Activated CD8-positive, alpha-beta memory T cell treated with anti-CD3 and anti-CD28 coated beads, Interleukin-2, amount 50 U/mL, for 1 hour (primary cell): ENCODE data around the gene SPATA17.
"Not testable (repeated sequence)": the region's sequence is repeated elsewhere in the genome, so short reads cannot be mapped to it uniquely, and the experiment has no call there.

Experiments
- DNase-seq: peaks from one replicate; pipeline ENCODE4 v3.0.0-alpha.2; 2020; ENCODE audit errors: extremely low read depth

SPATA17 gene

GRCh38 chr1:217674028-217674729 is 43.0 kb downstream of the SPATA17 start:
- no peak for DNase-seq

GRCh38 chr1:217681806-217682205 is 50.7 kb downstream of the SPATA17 start:
- no peak for DNase-seq

- no peak for DNase-seq
Observed at GRCh38 chr1:217687511-217687910, 56.4 kb downstream of the SPATA17 start.

- not testable (repeated sequence) for DNase-seq
Observed at GRCh38 chr1:217696140-217696539, 65.0 kb downstream of the SPATA17 start.

- no peak for DNase-seq
Observed at GRCh38 chr1:217703326-217703725, 72.2 kb downstream of the SPATA17 start.

GRCh38 chr1:217712925-217713597 is 81.9 kb downstream of the SPATA17 start:
- DNase-seq = no peak

- no peak for DNase-seq
Observed at GRCh38 chr1:217715681-217716080, 84.5 kb downstream of the SPATA17 start.

GRCh38 chr1:217717959-217718358 is 86.8 kb downstream of the SPATA17 start:
- DNase-seq = no peak

- no peak for DNase-seq
Observed at GRCh38 chr1:217718873-217719272, 87.7 kb downstream of the SPATA17 start.

GRCh38 chr1:217721692-217722091 is 90.5 kb downstream of the SPATA17 start:
- no peak for DNase-seq

GRCh38 chr1:217734973-217735372 is 103.8 kb downstream of the SPATA17 start:
- DNase-seq = no peak

- no peak for DNase-seq
Observed at GRCh38 chr1:217747156-217747769, 116.1 kb downstream of the SPATA17 start.

GRCh38 chr1:217769768-217770167 is 138.6 kb downstream of the SPATA17 start:
- no peak for DNase-seq

GRCh38 chr1:217770918-217771317 is 139.8 kb downstream of the SPATA17 start:
- DNase-seq = no peak

- no peak for DNase-seq
Observed at GRCh38 chr1:217776693-217777092, 145.5 kb downstream of the SPATA17 start.

- DNase-seq = no peak
Observed at GRCh38 chr1:217781056-217781455, 149.9 kb downstream of the SPATA17 start.

GRCh38 chr1:217791091-217791490 is 159.9 kb downstream of the SPATA17 start:
- DNase-seq = no peak

- no peak for DNase-seq
Observed at GRCh38 chr1:217805792-217806191, 174.6 kb downstream of the SPATA17 start.

GRCh38 chr1:217812175-217812574 is 181.0 kb downstream of the SPATA17 start:
- DNase-seq = no peak

GRCh38 chr1:217813031-217813430 is 181.9 kb downstream of the SPATA17 start:
- no peak for DNase-seq

GRCh38 chr1:217837691-217838090 is 206.5 kb downstream of the SPATA17 start:
- DNase-seq = no peak

GRCh38 chr1:217839161-217839560 is 208.0 kb downstream of the SPATA17 start:
- no peak for DNase-seq

- DNase-seq = no peak
Observed at GRCh38 chr1:217846733-217847132, 215.6 kb downstream of the SPATA17 start.
